Prostate gland (tissue), 2 donors: ENCODE results near the gene SLF1.

Source experiments
- POLR2A ChIP-seq: fragments of 450-650 bp; IDR thresholded peaks from one replicate; pipeline ENCODE4 v1.6.1; 2016; ENCODE audit warnings: antibody characterized with exemption, mild to moderate bottlenecking
- POLR2AphosphoS5 ChIP-seq: sonication (generic); formaldehyde crosslinking; IDR thresholded peaks from one replicate; pipeline ENCODE4 v1.6.1; 2017; ENCODE audit warnings: antibody characterized with exemption
- TF ChIP-seq, protein P1 (sequence below), 4 experiments: fragments of 200-600 bp in 2 of 4; fragments of 450-650 bp in 2 of 4; sonication (generic) in 2 of 4; IDR thresholded peaks; 1 replicate in 3 of 4; 2 replicates in 1 of 4; pipeline ENCODE4 v1.5.1; 2016 to 2019; ENCODE audit warnings: antibody characterized with exemption in 4 of 4, mild to moderate bottlenecking in 2 of 4, moderate library complexity in 2 of 4

DNA sequence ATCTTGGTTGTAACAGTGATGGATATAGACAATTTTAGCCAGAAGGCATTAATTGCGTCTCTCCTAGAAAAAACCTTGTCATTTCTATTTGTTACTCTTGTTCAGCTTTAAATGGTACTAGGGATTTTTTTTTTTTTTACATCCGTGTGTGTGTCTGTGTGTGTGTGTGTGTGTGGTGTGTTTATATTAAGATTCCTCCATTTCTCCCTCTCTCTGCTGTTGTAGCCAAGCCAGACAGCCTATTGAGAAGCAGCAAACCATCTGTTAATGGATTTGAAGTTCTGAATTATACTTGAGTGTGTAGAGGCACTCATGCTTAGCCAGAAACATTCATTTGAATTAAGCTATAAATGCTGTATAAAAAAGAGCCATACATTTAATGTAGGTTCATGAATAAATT, 72.3 kb downstream of the SLF1 start:
- TF ChIP-seq, protein P1, sequence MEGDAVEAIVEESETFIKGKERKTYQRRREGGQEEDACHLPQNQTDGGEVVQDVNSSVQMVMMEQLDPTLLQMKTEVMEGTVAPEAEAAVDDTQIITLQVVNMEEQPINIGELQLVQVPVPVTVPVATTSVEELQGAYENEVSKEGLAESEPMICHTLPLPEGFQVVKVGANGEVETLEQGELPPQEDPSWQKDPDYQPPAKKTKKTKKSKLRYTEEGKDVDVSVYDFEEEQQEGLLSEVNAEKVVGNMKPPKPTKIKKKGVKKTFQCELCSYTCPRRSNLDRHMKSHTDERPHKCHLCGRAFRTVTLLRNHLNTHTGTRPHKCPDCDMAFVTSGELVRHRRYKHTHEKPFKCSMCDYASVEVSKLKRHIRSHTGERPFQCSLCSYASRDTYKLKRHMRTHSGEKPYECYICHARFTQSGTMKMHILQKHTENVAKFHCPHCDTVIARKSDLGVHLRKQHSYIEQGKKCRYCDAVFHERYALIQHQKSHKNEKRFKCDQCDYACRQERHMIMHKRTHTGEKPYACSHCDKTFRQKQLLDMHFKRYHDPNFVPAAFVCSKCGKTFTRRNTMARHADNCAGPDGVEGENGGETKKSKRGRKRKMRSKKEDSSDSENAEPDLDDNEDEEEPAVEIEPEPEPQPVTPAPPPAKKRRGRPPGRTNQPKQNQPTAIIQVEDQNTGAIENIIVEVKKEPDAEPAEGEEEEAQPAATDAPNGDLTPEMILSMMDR (IDR thresholded peaks at IDR 0.05) = no peak
- TF ChIP-seq POLR2A (no peak), POLR2AphosphoS5 (no peak)
